ENCODE data around the gene TIMM17A.
"Not testable (repeated sequence)": the region's sequence is repeated elsewhere in the genome, so short reads cannot be mapped to it uniquely, and the experiment has no call there.

The TIMM17A gene

DNA sequence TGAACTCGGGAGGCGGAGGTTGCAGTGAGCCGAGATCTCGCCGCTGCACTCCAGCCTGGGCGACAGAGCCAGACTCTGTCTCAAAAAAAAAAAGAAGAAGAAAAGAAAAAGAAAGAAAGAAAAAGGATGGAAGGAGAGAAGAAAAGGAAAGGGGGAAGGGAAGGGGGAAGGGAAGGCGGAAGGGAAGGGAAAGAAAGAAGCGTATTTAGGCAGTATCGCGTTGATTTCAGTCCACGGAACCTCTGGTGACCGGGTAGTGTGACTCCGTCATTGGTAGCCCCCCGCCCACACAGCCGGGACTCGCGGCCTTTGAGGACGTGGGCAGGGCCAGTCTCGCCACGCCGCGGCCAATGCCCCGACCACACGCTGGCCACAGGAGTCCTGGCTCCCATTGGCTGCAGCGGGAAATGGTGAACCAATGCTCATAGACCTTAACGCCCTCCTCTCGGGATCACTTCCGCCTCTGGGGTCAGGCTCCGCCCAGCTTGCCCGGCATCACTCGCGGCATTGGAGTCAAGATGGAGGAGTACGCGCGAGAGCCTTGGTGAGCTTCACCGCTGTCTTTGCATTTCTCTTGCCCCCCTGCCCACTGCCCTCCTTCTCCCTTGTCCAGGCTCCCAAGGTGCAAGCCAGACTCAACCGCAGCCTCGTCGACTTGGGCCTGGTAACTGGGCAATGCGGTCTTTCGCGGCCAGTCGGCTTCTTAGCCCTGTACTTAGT is at the start of gene TIMM17A:
TSS of gene TIMM17A (plus strand) at position 495 of the 720 bp plus-strand sequence. CDS start at position 519, 24 bp downstream.
- DNase-seq: peak; percentile 99

GRCh38 chr1:201906336-201906735 is 49.0 kb upstream of the TIMM17A start:
- no peak for DNase-seq

DNA sequence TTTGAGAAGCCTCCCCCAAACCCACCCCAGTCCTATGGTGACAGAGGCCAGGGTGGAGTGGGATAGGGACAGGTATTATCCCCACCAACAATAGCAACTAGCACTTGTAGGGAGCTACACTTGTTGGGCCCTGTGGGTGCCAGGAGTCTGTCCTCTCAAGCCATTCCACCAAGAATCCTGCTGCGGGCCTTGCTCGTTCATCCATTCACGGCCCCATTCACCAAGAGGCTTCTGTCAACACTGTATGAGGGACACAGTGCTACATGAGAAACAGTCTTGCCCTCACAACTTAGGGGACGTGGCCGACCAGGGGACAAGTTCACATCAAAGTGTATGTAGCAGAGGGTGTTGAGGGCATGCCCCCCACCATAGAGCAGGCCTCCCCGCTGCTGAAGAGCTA is 47.7 kb upstream of the TIMM17A start:
- no peak for DNase-seq

DNA sequence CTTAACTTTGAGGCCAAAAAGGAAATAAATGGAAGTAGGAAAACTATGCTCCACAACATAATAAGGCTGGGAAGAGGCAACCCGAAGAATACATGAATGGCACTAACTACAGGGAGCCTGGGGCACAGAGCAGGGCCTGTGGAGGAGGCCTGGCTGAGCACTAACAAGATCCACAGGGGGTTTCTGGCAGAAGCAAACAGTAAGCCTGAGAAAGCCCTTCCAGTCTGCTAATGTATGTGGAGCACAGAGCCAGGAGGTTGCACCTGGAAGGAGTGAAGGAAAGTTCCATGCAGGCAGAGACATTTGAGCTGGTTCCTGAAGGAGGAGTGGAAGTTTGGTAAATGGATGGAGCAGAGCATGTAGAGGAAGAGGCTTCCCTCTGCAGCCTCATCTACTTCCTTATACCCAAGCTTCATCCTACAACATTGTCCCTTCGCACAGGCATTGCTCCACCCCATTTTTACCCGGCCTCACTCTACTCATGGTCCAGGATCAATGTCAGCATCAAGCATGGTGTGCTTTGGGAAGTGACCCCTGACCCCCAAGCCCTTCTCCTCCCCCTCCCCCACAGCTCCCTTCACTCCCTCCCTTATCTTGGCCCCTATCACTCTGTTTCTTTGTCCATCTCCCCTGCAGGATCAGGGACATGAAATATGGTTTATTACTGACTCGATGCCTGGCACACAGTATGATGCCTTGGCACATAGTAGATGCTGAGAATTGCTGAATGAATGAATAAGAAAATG is 43.3 kb upstream of the TIMM17A start:
- no peak for DNase-seq

DNA sequence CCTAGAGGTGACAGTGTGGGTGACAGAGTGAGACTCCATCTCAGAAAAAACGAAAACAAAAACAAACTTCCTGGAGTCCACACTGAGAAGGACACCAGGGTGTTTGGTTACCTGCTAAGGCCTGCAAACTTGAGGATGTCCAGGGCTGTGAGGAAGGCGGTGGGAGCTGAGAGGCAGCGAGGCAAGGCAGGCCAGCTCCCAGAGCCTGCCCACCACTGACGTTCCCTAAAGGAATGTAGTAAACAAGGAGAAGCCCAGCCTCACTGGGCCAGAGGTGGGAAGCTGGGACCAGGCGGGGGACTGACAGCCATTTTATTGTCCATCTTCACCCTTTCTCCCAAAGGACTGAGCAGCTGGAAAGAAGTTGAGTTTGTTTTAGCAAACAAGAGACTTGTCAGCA is 42.5 kb upstream of the TIMM17A start:
- no peak for DNase-seq

- no peak for DNase-seq
These were observed 40.7 kb upstream of the TIMM17A start for GRCh38 chr1:201914456-201915235.

- peak; percentile 65 for DNase-seq
These were observed 38.6 kb upstream of the TIMM17A start for GRCh38 chr1:201916649-201917249.

DNA sequence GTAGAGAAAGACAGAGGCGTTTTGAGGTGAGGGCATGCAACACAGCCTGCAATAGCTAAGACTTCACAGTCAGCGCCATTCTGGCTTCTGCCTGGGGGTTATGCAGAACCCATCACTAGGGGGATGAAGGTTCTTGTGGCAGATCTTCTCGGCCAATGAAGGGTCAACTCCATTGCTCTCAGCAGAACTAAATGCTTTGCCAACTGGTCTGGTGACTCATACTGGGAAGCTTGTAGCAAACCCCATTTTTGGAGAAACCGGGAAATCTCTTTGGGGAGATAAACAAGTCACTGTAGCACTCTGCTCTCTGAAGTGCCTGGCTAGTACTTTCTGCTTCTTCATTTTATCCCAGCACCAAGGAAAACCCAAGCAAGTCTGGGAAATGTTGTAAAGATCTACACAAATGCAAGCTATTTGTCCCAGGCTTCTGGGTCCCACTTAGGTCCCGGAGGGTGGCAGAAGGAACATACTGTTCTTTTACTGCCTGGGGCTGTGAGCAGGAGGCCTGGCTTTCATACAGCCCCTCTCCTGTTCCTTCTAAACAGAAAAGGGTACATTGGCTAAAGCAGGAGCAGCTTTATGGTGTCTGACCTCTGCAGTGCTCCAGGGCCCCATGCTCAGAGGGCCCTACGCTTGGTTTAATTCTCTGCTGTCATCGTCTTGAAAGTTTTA is 37.8 kb upstream of the TIMM17A start:
- no peak for DNase-seq

DNA sequence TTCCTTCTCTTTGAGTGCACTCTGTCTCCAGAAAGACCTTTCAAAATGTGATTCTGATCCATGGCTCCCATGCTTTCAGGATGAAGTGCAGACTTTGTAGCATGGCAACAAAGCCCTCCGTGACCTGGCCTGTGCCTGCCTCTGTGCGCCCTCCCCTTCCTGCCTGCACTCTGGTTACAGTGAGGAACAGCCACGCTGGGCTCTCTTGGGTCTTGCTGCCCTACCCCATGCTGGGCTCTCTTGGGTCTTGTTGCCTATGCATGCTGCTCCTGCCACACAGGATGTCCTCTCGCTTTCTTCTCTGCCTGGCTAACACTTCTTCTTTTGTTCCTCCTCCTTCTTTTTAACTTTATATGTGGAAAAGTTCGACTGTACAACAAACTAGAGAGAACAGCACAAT is 37.0 kb upstream of the TIMM17A start:
- DNase-seq: no peak

DNA sequence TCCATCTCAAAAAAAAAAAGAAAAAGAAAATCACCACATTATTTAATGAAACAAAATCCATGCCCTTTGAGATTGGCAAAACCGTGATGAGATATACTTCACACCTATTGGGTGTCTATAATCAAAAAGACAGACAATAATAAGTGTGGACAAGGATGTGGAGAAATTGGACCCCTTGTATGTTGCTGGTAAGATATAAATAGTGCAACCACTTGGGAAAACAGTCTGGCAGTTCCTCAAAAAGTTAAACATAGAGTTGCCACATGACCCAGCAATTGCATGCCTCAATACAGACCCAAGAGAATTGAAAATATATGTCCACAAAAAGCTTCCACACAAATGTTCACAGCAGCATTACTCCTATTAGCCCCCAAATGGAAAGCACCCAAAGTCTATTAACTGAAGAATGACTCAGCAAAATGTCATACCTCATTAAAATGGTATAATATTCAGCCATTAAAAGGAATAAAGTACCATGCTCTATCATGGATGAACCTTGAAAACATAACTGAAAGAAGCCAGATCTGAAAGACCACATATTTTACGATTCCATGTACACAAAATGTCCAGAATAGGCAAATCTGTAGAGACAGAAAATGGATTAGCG is 33.2 kb upstream of the TIMM17A start:
- no peak for DNase-seq

GRCh38 chr1:201925301-201925567 is 30.1 kb upstream of the TIMM17A start:
- no peak for DNase-seq

DNA sequence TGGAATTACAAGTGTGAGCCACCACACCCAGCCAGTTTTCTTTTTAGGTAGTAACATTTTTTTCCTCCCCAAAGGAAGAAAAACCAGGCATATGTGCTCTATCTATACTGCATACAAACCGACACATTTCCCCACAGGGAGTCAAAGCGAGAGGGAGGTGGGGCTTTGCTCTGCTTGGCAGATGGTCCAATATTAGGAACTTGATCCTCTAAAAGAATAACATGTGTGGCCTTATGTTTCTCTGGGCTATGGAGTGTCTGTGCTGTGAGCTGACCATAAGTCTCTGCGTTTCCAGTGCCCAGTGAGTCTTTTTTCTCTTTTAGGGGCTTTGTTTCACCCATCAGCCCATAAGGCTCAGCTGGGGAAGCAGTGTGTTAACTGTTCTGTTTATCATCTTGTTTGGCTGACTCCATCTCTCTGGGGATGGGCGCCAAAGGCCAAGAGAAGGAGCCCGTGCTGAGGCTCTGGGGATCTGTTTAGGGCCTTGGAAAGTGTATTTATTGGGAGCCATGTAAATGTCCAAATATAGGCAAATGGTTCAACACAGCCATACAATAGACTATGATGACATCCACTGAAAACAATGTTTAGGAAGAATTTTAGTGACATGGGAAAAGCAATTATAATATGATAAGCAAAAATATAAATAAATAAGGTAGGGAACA is 29.2 kb upstream of the TIMM17A start:
- no peak for DNase-seq

GRCh38 chr1:201928266-201928665 is 27.0 kb upstream of the TIMM17A start:
- DNase-seq: no peak

DNA sequence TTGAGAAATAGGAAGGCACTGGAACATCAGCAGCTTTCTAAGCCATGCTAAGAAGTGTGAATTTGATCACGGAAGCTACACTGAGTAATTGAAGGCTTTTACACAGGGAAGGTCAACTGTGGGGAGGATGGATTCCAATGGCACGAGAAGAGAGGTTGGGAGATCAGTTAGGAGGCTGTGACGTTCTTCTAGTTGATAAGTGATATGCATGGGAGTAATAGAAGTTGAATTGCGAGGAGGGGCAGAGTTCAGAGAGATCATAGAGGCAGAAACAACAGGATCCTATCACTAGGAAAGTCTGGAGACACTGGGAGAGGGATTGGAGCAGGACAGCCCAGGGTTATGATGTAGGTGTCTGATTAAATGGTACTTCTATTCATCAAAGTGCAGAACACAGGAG is 25.2 kb upstream of the TIMM17A start:
- DNase-seq: no peak

GRCh38 chr1:201930803-201931202 is 24.5 kb upstream of the TIMM17A start:
- no peak for DNase-seq

DNA sequence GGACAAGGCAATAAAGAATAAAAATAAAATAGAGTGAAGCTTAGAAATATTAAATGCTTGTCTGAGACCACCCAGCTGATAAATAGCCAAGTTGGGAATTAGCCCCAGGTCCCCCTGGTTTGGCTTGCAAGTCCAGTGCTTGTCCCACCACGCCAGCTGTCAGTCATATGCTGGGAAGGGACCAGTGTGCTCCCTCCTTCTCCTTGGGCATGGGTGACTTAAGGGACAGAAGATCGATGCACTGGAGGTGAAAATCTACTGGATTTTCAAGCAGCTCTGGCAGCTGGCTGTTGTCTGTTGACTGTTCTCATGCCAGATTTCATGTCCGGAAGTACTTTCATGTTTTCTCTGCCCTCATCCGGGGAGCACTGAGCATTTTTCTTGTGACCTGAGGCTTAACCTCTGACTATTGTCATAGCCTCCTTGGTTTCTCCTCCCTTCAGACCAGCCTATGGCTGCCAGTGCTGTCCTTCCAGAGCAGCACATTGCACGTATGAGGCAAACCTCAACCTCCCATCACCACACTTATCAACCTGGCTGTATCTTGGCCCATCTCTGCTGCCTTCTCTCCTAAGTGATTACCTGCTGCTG is 21.4 kb upstream of the TIMM17A start:
- no peak for DNase-seq

GRCh38 chr1:201937624-201938213 is 17.6 kb upstream of the TIMM17A start:
- DNase-seq: no peak

- no peak for DNase-seq
These were observed 16.8 kb upstream of the TIMM17A start for GRCh38 chr1:201938440-201939035.

DNA sequence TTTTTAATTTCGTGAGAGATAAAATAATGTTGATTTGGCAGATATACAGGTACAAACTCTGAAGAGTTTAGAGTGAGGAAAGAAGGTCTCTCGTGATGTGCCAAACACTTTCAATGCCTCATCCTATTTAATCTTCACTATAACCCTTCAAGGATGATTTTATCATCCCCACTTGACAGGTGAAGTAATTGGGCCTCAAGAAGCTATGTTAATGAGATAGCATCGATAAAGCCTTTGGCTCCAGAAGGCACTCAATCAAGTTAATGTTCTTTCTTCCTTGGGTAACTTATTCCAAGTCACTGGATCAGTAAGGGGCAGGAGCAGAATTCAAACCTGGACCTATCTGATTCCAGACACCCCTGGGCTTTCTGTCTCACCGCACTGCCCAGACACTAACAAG is 16.2 kb upstream of the TIMM17A start:
- no peak for DNase-seq

DNA sequence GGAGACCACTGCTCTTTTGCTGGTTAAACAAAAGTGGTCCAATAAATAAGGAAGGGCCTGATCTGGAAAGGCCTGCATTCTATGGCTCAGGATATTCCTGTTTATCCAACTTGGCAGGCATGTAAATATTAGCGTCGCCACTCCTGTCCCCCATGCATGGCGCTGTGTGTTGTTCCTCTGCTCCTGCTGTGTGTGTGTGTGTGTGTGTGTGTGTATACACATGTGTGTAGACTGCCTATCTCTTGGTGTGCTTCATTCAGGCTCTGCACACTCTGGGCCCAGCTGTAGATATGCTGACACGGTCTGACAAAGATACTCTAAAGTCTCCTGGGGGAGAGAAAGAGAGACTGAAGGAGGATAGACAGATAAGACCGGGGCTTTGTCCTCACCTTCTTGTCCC is 15.7 kb upstream of the TIMM17A start:
- DNase-seq: no peak

DNA sequence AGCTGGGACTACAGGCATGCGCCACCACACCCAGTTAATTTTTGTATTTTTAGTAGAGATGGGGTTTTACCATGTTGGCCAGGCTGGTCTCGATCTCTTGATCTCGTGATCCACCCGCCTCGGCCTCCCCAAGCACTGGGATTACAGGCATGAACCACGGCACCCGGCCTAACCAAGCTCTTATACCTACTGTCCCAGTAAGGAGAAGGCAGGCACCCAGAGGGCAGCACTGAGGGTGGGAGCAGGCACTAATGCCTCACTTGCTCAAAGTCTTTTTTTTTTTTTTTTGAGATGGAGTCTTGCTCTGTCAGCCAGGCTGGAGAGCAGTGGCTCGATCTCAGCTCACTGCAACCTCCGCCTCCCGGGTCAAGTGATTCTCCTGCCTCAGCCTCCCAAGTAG is 15.0 kb upstream of the TIMM17A start:
- not testable (repeated sequence) for DNase-seq
